Measurements from ENCODE around the gene PITRM1.

Gene PITRM1

GRCh38 chr10:3136763-3137611 lies 35.6 kb downstream of the PITRM1 start:
- Histone ChIP-seq H3K4me3 (ENCODE audit: low read depth in 1 of 2, low read length in 2 of 2) (no peak overlapping the region), H3K36me3 (ENCODE audit: control insufficient read depth in 1 of 2, insufficient read depth in 2 of 2, low read length in 2 of 2) (peaks cover 60 to 86% of the 10 kb centered on the region in 2 donors), H3K9me3 (ENCODE audit: control insufficient read depth in 1 of 2, low read length in 2 of 2) (no peaks in the 10 kb centered on the region), H3K27me3 (ENCODE audit: low read depth, low read length) (no peaks in the 10 kb centered on the region), H3K4me1 (ENCODE audit: control insufficient read depth in 1 of 2, insufficient read depth in 2 of 2, low read length in 2 of 2) (peaks cover 0 to 26% of the 10 kb centered on the region in 2 donors), H3K27ac (ENCODE audit: low read length) (no peak overlapping the region)

- H3K4me3 ChIP-seq (ENCODE audit: low read depth in 1 of 2, low read length in 2 of 2), result no peak overlapping the region
- peaks cover 0 to 26% of the 10 kb centered on the region in 2 donors for H3K4me1 ChIP-seq (ENCODE audit: control insufficient read depth in 1 of 2, insufficient read depth in 2 of 2, low read length in 2 of 2)
- H3K36me3 ChIP-seq (ENCODE audit: control insufficient read depth in 1 of 2, insufficient read depth in 2 of 2, low read length in 2 of 2), result peaks cover 60 to 91% of the 10 kb centered on the region in 2 donors
- H3K27me3 ChIP-seq (ENCODE audit: low read depth, low read length), result no peaks in the 10 kb centered on the region
- no peaks in the 10 kb centered on the region for H3K9me3 ChIP-seq (ENCODE audit: control insufficient read depth in 1 of 2, low read length in 2 of 2)
- H3K27ac ChIP-seq (ENCODE audit: low read length), result no peak overlapping the region
These were observed 36.2 kb downstream of the PITRM1 start for GRCh38 chr10:3136336-3136735.

GRCh38 chr10:3135006-3135405 lies 37.6 kb downstream of the PITRM1 start:
- Histone ChIP-seq H3K27ac (ENCODE audit: low read length) (no peak overlapping the region), H3K27me3 (ENCODE audit: low read depth, low read length) (no peaks in the 10 kb centered on the region), H3K36me3 (ENCODE audit: control insufficient read depth in 1 of 2, insufficient read depth in 2 of 2, low read length in 2 of 2) (peaks cover 54 to 92% of the 10 kb centered on the region in 2 donors), H3K4me1 (ENCODE audit: control insufficient read depth in 1 of 2, insufficient read depth in 2 of 2, low read length in 2 of 2) (peaks cover 0 to 16% of the 10 kb centered on the region in 2 donors), H3K4me3 (ENCODE audit: low read depth in 1 of 2, low read length in 2 of 2) (no peak overlapping the region), H3K9me3 (ENCODE audit: control insufficient read depth in 1 of 2, low read length in 2 of 2) (no peaks in the 10 kb centered on the region)

GRCh38 chr10:3133948-3134347 lies 38.6 kb downstream of the PITRM1 start:
- Histone ChIP-seq H3K27me3 (ENCODE audit: low read depth, low read length) (no peaks in the 10 kb centered on the region), H3K4me3 (ENCODE audit: low read depth in 1 of 2, low read length in 2 of 2) (no peak overlapping the region), H3K9me3 (ENCODE audit: control insufficient read depth in 1 of 2, low read length in 2 of 2) (no peaks in the 10 kb centered on the region), H3K36me3 (ENCODE audit: control insufficient read depth in 1 of 2, insufficient read depth in 2 of 2, low read length in 2 of 2) (peaks cover 48 to 85% of the 10 kb centered on the region in 2 donors), H3K4me1 (ENCODE audit: control insufficient read depth in 1 of 2, insufficient read depth in 2 of 2, low read length in 2 of 2) (peaks cover 0 to 16% of the 10 kb centered on the region in 2 donors), H3K27ac (ENCODE audit: low read length) (no peak overlapping the region)

DNA sequence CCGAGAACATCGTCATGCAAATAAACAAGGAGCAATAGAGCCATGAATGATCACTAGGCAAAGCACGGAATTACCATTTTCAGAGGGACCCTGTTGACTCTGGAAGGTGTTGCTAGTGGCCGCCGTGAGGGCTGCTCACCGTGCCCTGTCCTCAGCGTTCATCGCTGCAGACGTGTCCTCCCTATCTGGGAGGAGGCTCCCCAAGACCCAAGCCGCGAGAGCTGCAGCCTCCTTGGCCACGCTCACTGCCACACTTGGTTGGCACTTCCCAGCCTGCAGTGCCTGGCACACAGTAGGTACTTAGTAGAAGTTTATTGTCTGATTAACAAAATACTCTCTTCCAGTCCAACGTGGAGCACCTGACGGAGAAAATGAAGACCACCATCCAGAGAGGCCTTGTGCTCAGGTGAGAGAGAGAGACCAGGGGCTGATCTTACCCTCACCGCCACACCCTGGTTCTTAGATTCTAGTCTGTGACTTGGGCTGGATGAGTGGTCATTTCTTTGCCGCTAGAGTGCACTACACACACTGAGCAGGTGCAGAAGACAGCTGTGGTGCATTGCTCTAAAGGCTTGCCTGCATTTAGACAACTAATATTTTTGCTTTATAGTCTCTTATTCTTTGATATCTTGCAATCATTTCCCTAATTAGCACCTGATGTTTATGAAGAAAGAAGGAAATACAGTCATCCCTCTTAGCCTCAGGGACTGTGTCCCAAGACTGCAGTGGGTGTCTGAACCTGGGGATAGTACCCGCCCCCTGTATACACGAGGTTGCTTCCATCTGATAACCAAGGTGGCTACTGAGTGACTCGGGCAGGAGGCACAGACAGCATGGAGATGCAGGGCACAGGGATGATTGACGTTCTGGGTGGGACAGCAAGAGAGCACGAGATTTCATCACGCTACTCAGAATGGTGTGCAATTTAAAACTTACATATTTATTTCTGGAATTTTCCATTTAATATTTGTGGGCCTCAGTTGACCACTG lies 40.3 kb downstream of the PITRM1 start:
- no peak overlapping the region for H3K27ac ChIP-seq (ENCODE audit: low read length)
- no peak overlapping the region for H3K4me3 ChIP-seq (ENCODE audit: low read depth in 1 of 2, low read length in 2 of 2)
- H3K36me3 ChIP-seq (ENCODE audit: control insufficient read depth in 1 of 2, insufficient read depth in 2 of 2, low read length in 2 of 2), result peaks cover 39 to 69% of the 10 kb centered on the region in 2 donors
- H3K27me3 ChIP-seq (ENCODE audit: low read depth, low read length), result no peaks in the 10 kb centered on the region
- no peaks in the 10 kb centered on the region for H3K9me3 ChIP-seq (ENCODE audit: control insufficient read depth in 1 of 2, low read length in 2 of 2)
- H3K4me1 ChIP-seq (ENCODE audit: control insufficient read depth in 1 of 2, insufficient read depth in 2 of 2, low read length in 2 of 2), result peaks cover 0 to 12% of the 10 kb centered on the region in 2 donors

- Histone ChIP-seq H3K27me3 (ENCODE audit: low read depth, low read length) (no peaks in the 10 kb centered on the region), H3K4me1 (ENCODE audit: control insufficient read depth in 1 of 2, insufficient read depth in 2 of 2, low read length in 2 of 2) (peaks cover 0 to 8% of the 10 kb centered on the region in 2 donors), H3K27ac (ENCODE audit: low read length) (no peak overlapping the region), H3K9me3 (ENCODE audit: control insufficient read depth in 1 of 2, low read length in 2 of 2) (no peaks in the 10 kb centered on the region), H3K36me3 (ENCODE audit: control insufficient read depth in 1 of 2, insufficient read depth in 2 of 2, low read length in 2 of 2) (peaks cover 28 to 57% of the 10 kb centered on the region in 2 donors), H3K4me3 (ENCODE audit: low read depth in 1 of 2, low read length in 2 of 2) (no peak overlapping the region)
These were observed 41.5 kb downstream of the PITRM1 start for GRCh38 chr10:3131098-3131497.

- Histone ChIP-seq H3K9me3 (ENCODE audit: control insufficient read depth in 1 of 2, low read length in 2 of 2) (no peaks in the 10 kb centered on the region), H3K27me3 (ENCODE audit: low read depth, low read length) (no peaks in the 10 kb centered on the region), H3K27ac (ENCODE audit: low read length) (no peak overlapping the region), H3K4me1 (ENCODE audit: control insufficient read depth in 1 of 2, insufficient read depth in 2 of 2, low read length in 2 of 2) (peaks cover 0 to 7% of the 10 kb centered on the region in 2 donors), H3K4me3 (ENCODE audit: low read depth in 1 of 2, low read length in 2 of 2) (no peak overlapping the region), H3K36me3 (ENCODE audit: control insufficient read depth in 1 of 2, insufficient read depth in 2 of 2, low read length in 2 of 2) (peaks cover 26 to 44% of the 10 kb centered on the region in 2 donors)
These were observed 42.8 kb downstream of the PITRM1 start for GRCh38 chr10:3129581-3130340.

GRCh38 chr10:3128379-3129130 lies 44.0 kb downstream of the PITRM1 start:
- Histone ChIP-seq H3K9me3 (ENCODE audit: control insufficient read depth in 1 of 2, low read length in 2 of 2) (no peaks in the 10 kb centered on the region), H3K27me3 (ENCODE audit: low read depth, low read length) (no peaks in the 10 kb centered on the region), H3K36me3 (ENCODE audit: control insufficient read depth in 1 of 2, insufficient read depth in 2 of 2, low read length in 2 of 2) (peaks cover 16 to 32% of the 10 kb centered on the region in 2 donors), H3K4me3 (ENCODE audit: low read depth in 1 of 2, low read length in 2 of 2) (no peak overlapping the region), H3K4me1 (ENCODE audit: control insufficient read depth in 1 of 2, insufficient read depth in 2 of 2, low read length in 2 of 2) (peaks cover 0 to 7% of the 10 kb centered on the region in 2 donors), H3K27ac (ENCODE audit: low read length) (no peak overlapping the region)

- Histone ChIP-seq H3K9me3 (ENCODE audit: control insufficient read depth in 1 of 2, low read length in 2 of 2) (no peaks in the 10 kb centered on the region), H3K36me3 (ENCODE audit: control insufficient read depth in 1 of 2, insufficient read depth in 2 of 2, low read length in 2 of 2) (peaks cover 14 to 31% of the 10 kb centered on the region in 2 donors), H3K27me3 (ENCODE audit: low read depth, low read length) (no peaks in the 10 kb centered on the region), H3K4me1 (ENCODE audit: control insufficient read depth in 1 of 2, insufficient read depth in 2 of 2, low read length in 2 of 2) (peaks cover 0 to 7% of the 10 kb centered on the region in 2 donors), H3K27ac (ENCODE audit: low read length) (no peak overlapping the region), H3K4me3 (ENCODE audit: low read depth in 1 of 2, low read length in 2 of 2) (no peak overlapping the region)
These were observed 44.7 kb downstream of the PITRM1 start for GRCh38 chr10:3127921-3128320.

- Histone ChIP-seq H3K27ac (ENCODE audit: low read length) (no peak overlapping the region), H3K4me1 (ENCODE audit: control insufficient read depth in 1 of 2, insufficient read depth in 2 of 2, low read length in 2 of 2) (peaks cover 0 to 7% of the 10 kb centered on the region in 2 donors), H3K27me3 (ENCODE audit: low read depth, low read length) (no peaks in the 10 kb centered on the region), H3K36me3 (ENCODE audit: control insufficient read depth in 1 of 2, insufficient read depth in 2 of 2, low read length in 2 of 2) (peaks cover 6 to 31% of the 10 kb centered on the region in 2 donors), H3K9me3 (ENCODE audit: control insufficient read depth in 1 of 2, low read length in 2 of 2) (no peaks in the 10 kb centered on the region), H3K4me3 (ENCODE audit: low read depth in 1 of 2, low read length in 2 of 2) (no peak overlapping the region)
These were observed 45.7 kb downstream of the PITRM1 start for GRCh38 chr10:3126741-3127346.
